ENCODE results near the gene ZDHHC7.

Gene ZDHHC7

DNA sequence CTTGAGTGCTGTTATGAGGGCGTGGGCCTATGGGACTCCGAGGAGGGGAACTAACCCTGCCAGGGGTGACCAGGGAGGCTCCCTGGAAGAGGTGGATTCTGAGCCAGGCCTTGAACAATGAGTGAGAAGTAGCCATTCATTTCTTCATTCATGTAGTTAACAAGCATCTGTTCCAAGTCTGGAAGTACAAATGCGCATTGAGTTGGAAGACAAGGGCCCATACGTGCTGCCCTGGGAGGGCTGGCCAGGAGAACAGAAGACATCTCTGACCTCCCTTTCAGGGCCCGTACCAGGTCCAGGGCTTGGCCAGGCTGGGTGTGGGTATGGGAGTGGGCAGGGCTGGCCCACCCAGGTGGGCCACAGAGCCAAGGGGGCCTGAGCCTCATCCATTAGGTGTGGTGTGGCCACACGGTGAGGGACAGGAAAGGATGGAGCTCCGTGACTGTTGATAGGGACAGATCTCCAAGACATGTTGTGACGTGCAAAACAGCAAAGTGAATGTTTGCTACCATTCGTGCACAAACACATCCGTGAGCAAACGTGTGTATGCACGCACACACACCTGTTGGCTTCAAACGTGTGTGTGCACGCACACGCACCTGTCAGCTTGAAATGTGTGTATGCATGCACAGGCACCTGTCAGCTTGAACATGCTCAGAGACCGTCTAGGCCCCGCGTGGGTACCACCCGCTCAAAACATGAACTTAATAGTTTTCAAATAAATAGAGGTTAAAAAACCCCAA, 46.8 kb downstream of the ZDHHC7 start:
- DNase-seq (ENCODE audit: low spot score) = no peak

DNA sequence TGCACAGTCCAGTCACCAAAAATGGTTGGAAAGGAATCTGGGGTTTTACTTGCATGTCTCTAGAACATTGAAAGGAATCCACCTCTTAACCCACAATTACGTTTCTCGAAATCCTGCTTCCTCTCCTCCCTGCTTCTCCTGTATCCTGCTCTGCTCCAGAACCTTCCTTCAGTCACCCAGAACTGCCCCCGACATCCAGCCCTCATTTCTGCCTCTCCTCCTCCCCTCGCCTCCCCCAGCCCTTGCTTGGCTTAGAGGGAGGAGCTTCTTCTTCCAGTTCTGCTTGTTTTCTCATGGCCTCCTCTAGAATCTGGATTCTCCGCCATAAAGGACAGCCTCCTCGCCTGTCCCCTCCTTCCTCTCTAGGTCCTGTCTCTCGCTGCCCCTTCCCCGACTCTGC, 48.3 kb downstream of the ZDHHC7 start:
- no peak for DNase-seq (ENCODE audit: low spot score)

DNA sequence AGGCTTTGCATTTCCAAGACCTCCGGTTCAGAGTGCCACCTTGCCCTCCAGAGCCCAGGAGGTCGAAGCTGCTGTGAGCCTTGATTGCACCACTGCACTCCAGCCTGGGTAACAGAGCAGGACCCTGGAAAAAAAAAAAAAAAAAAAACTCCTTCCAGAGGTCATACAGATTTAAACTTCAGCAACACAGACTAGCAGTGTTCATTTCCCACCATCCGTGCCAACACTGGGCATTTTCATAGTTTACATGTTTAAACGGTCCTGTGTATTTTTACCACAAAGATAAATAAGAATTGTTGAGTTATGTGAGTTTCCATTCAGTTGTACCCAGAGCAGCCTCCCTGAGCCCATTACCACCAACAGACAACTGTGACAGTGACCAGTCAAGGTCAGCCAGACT, 50.4 kb downstream of the ZDHHC7 start:
- DNase-seq (ENCODE audit: low spot score) = no peak

DNA sequence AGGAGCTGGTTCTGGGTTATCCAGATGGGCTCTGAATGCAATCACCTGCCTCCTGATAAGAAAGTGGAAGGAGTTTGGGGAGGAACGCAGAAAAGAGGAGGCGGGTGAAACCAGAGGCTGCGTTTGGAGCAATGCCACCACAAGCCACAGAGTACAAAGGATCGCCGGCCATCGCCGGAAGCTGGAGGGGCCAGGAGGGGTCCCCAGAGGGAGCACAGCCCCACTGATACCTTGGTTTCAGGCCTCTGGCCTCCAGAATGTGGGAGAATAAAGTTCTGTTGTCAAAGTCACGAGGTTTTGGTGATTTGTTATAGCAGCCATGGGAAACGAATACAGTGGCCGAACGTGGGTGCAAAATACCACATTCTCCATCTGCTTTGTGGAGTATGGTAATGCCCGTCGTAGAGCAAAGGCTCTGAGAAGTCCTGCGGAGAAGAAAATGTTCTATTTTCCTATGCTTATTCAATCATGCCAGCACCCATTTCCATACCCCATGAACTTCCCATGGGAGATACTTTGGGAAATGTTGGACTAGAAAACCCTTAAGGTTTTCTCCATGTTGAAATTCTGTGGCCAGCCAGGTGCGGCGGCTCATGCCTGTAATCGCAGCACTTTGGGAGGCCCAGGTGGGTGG, 51.4 kb downstream of the ZDHHC7 start:
- DNase-seq (ENCODE audit: low spot score) = no peak

DNA sequence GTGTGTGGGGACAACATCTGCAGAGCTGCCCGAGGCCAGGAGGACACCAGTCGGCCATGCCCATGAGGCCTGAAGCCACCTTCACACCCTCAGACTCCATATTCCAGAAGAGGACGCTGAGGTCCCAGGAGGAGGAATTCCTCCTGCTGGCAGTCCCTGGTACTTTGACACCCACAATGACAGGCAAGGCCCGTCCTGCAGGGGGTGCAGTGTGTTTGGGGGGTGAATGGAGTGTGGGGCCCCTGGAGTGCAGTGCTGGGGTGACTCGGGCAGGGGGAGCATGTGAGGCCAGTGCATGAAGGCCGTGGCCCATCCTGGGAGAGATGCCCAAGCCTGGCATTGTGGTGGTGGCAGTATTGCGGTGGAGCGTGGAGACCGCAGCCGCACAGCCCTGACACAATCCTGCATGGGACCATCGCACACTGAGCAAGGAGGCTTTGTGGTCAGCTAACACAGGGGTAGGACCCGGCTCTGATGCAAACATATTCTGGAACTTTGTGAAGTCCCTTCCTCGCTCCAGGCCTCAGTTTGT, 52.2 kb downstream of the ZDHHC7 start:
- no peak for DNase-seq (ENCODE audit: low spot score)

DNA sequence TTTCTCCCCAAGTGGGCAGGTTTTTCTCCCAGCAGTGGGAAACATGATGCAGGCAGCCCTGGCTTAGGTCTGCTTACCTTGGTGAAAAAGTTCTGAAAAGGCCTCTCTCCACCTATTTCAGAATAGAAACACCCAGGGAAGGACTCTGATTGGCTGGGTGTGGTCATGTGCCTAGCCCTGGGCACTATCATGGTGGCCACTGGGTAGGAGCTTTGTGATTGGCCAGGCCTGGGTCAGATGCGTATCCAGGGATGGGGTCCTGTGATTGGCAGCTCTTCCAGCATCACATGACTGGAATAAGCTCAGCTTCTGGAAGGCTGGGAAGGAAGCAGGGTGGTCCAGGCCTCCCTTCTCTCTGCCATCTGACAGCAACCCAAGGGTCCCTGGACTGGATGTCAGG, 53.5 kb downstream of the ZDHHC7 start:
- no peak for DNase-seq (ENCODE audit: low spot score)

DNA sequence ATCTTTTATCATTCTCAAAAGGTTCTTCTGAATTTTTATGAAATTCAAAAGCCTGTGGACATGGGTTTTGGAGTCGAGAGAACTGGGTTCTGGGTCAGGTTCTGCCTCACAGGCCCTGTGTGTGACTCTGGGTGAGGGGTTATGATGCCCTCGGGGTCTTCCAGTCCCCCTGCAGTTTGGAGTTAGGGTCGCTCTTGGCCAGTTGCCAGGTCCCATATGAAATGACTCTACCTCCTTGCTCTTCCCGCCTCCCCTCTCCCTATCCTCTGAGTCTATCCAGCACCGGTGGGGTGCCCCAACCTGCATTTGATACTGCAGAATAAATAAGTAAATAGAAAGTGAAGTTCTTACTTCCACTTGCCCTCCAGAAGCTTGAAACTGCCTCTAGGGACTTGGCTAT, 54.1 kb downstream of the ZDHHC7 start:
- no peak for DNase-seq (ENCODE audit: low spot score)

DNA sequence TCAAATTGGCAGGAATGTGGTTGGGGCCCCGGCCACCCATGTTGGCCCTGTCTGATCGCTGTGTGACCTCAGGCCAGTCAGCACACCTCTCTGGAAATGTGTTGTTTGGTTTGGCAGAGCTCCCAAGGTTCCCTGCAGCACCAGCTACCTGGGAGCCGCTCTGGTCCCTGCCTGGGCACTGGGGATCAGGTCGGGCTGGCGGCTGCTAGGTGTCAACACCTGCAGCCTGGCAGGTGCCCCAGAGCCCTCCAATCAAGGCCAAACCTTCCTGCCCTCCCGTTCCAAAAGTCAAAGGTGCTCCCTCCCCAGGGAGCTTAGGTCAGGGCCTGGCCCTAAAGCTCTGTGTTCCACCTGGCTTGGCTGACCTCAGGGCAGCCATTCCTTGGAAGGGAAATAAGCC, 55.9 kb downstream of the ZDHHC7 start:
- DNase-seq (ENCODE audit: low spot score) = no peak

DNA sequence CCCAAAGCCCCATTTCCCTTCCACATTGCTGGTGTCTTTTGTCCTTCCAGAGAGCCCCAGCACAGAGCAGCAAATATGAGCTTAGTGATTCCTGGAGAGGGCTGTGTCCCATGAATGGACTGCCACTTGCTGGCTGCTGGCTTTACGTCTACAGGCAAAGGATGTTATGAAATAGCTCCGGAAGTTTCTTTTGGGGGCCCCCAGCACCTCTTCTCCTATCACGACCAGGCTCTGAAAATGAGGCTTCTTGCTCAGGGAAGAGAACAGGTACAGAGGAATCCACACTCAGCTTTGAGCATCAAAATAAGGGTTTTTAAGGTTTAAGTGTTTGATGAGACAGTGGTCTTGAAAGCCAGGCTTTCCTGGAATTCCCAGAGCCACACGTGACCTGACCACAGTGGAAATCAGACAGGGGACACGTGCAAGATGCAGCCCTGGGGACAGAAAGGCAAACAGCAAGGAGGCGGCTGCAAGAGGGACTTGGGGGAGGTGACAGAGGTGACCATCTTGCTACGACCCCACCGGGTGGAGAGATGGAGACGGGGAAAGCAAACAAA, 58.1 kb downstream of the ZDHHC7 start:
- no peak for DNase-seq (ENCODE audit: low spot score)

DNA sequence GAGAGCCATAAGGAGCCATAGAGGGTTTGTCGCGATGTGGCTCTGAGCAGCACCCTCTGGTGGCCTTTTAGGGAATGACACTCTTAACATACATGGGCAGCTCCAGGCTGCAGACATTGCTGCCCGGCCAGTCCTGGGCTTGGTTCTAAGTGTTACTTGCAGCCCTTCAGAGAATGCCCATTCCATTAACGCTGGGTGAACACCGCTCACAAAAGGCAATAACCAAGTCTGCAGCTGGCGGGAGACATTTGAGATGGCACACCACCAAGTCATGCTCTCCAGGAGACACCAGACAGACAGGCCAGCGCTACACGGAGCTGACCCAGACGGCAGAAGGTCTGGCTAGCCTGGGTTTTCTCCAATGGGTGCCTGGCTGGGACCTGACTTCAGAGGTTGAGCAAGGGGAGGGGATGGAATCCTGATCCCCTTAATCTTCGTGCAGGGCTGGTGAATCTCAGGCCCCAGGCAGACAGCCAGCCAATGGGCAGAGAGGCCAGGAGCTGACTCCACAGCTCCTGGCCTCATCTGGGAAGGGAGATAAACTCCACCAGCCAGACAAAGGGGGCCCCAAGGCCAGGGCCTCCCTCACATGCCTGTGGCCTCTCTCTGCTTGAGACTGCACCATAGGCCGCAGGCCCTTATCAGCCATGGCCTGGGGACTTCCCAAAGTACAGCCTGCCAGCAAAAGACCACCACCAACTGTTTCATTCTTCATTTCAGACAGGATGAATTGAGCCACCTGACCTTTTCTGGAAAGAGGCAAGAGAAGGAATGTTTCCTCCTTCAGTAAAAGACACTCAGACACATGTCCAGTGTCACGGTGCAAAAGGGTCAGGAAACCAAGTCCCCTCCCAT, 58.8 kb downstream of the ZDHHC7 start:
- peak; percentile 74 for DNase-seq (ENCODE audit: low spot score)

DNA sequence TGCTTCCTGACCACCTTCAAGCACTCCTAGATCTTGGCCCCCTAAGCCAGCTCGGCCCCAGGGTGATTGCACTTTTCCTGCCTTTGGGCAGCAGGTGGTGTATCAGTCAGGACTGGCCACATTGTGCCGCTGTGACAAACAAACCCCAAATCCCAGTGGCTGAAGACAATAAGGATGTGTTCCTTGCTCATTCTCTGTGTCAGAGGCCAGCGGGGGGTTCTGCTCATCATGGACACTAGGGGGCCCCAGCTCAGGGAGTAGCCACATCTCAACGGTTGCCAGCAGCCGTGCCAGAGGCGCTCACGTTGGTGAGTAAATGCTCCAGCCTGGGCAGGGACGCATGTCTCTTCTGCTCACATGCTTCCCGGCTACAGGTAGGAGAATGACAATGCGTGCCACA, 60.4 kb downstream of the ZDHHC7 start:
- peak; percentile 12 for DNase-seq (ENCODE audit: low spot score)

DNA sequence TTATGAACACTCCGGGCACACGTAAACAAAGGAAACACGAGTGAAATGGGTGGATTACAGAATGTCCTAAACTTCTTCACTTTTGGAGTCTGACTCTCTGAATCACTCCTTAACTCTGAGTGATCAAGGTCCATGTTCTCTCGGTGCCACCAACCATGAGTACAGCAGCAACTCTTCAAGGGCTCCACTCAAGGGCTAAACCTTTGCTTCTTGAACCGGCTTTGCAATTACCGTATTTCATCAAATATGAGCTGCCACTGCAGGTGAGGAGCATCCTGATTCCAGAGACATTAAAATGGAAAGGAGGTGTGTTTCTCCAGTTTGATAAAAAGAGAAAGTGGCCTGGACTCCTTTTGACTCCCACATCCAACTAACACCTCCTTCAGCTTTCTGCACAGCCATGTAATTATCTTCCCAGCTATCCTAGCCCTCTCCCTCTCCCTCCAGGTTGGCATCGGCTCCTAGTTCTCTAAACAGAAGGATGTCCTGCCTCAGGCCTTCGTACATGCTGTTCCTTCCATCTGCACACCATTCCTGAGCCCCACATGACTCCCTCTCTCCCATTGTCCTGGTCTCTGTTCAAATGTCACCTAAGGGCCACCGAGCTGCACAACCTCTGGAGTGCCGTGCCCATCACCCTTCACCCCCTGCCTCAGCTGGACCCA, 61.4 kb downstream of the ZDHHC7 start:
- no peak for DNase-seq (ENCODE audit: low spot score)

DNA sequence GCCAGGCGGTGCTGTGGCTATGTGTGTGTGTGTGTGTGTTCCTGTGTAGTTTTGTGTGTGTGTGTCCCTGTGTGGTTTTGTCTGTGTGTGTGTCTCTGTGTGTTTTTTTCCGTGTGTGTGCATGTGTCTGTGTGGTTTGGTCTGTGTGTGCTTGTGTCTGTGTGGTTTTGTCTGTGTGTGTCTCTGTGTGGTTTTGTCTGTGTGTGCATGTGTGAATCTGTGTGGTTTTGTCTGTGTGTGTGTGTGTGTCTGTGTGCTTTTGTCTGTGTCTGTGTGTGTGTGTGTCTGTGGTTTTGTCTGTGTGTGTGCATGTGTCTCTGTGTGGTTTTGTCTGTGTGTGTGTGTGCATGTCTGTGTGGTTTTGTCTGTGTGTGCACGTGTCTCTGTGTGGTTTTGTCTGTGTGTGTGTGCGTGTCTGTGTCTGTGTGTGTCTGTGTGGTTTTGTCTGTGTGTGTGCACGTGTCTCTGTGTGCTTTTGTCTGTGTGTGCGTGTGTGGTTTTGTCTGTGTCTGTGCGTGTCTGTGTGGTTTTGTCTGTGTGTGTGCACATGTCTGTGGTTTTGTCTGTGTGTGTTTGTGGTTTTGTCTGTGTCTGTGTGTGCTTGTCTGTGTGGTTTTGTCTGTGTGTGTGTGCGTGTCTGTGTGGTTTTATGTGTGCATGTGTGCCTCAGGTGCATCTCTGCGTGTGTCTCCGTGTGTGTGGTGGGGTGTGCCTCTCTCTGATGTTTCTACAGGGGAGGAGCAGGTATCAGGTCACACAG, 62.3 kb downstream of the ZDHHC7 start:
- DNase-seq (ENCODE audit: low spot score) = no peak

DNA sequence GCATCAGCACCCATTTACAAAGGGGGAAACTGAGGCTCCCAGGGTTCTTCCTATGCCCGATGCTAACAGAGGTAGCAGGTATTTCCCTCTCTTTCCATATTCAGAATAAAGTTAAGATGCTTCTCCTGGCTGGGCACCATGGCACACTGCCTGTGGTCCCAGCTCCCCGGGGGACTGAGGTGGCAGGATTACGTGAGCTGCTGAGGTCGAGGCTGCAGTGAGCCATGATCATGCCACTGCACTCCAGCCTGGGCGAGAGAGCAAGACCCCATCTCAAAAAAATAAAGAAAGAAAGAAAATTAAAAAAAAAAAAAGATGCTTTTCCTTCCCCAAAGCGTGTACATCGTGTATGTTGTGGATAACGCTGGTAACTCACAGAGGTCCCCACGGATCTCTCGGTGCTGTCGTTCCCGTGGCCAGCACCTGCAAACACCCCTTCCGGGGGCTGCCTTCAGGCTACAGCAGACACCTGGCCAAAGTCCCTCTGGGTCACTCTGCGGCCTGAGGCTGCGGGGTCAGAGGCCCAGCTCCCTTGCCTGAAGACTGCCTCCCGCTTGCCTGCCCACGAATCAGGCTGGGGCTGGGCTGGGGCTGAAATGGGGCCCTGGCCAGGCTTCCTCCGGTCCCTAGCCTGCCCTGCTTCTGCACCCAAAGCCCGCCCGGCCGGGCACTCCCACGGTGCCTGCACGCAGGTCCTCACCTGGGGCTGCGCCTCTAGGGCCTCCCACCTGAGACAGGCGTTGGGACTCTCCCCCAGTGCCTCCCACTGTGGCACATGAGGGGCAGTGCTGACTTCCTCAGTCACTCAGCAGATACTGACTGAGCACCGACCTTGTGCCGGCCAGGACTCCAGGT, 63.1 kb downstream of the ZDHHC7 start:
- DNase-seq (ENCODE audit: low spot score) = no peak

DNA sequence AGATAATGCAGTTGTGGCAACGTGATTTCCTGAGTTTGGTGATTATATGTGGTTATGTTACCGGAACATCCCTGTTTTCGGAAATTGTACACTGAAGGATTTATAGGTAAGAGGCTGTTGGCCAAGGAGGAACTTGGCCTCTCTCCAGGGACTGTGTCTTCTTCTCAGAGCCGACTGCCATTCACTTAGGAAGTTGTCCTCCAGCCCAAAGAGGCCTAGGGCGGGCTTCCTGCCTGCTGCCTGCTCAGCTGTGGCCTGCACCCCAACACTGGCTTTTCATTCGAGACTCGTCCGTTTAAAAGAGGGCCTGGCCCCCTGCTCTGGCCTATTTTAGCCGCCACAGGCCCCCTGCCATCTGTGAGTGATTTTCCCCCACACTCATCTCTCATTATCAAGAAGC, 64.3 kb downstream of the ZDHHC7 start:
- no peak for DNase-seq (ENCODE audit: low spot score)

DNA sequence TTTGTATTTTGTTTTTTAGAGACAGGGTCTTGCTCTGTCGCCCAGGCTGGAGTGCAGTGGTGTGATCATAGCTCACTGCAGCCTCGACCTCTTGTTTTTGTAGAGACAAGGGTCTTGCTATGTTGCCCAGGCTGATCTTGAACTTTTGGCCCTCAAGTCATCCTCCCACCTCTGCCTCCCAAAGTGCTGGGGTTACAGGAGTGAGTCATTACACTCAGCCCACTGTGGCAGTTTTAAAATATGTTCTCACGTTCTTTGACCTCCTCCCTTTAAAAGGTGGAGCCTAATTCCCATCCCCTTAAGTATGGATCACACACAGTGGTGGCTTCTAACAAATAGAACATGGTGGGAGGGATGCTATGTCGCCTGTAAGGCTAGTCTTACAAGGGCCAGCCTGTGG, 67.7 kb downstream of the ZDHHC7 start:
- DNase-seq (ENCODE audit: low spot score) = no peak

DNA sequence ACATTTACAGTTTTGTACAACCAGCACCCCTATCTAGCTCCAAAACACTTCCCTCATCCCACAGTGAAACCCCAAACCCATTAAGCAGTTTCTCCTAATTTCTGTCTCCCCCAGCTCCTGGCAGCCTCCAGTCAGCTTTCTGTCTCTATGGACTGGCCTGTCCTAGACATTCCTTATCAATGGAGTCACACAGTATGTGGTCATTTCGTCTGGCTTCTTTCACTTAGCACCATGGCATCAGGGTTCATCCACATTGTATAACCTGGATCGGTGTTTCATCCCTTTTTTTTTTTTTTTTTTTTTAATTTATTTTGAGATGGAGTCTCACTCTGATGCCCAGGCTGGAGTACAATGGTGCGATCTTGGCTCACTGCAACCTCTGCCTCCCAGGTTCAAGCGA, 68.5 kb downstream of the ZDHHC7 start:
- no peak for DNase-seq (ENCODE audit: low spot score)

DNA sequence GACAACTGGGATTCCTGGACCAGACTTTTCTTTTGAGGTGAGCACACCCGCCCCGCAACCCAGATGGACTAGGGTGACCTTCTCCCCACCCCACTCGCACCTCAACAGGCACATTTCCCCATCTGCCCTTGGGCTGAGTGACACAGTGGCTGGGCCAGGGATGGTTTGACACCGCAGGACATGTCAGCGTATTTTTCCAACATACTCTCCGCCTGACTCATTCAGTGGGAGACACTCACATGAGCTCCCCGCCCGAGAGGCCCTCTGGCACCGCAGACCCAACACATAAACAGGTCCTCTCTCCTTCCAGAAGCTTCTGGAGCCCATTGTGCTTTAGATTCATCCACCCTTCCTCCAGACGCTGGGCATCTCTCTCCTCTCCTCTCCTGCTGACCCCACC, 69.4 kb downstream of the ZDHHC7 start:
- DNase-seq (ENCODE audit: low spot score) = no peak

DNA sequence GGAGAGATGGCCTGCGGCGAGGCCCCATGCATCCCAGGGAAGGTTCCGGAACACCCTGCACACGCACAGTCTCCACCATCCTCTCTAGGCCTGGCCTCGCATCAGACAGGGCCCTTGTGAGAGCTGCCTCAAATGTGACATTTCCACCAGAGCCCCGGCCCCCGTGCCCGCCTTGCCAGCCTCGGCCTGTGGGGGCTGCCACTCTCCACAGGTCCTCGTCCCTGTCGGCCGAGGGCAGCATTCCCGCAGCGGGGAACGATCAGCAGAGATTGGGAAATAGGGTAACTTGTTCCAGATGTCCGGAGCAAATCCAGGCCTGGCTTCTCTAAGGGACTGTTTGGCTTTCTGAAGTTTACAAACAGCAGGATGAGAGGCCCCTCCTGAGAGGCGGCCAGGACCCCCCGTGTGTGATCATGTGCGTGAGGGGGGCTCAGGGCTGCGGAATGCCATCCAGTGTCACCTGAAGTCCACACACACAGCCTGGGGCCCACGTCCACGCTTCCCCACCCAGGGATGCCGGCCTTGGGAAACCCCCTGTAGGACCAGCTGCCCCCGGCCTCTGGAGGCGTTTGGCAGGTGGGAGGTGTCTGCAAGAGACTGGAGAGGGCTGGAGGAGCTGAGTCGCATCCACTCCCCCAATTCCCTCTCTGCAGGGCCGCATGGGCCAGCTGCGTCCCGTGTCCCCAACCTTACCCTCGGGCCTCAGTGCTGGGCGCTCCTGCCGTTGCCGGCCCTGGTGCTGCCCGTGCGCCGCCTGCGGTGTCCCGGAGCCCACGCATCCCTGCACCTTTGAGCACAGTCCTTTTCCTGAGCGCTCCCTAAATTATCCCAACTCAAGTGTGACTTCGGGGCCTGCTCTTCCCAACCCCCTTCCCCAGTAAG, 70.4 kb downstream of the ZDHHC7 start:
- no peak for DNase-seq (ENCODE audit: low spot score)
